ENCODE results near the gene DPM2.
A peak's percentile ranks its signal among the peaks of the same experiment; 100 is the strongest.

DPM2 gene

GRCh38 chr9:127947841-127948710 is 10.4 kb upstream of the DPM2 start:
- no peaks in the 10 kb centered on the region for H3K9me2 ChIP-seq (replicated peaks; ENCODE audit: control insufficient read depth, low read length)
- H3K4me2 ChIP-seq (ENCODE audit: low read length), result no peak overlapping the region
- H4K20me1 ChIP-seq (ENCODE audit: control insufficient read depth, insufficient read depth, low read depth, low read length), result peaks cover 9% of the 10 kb centered on the region
- H3K36me3 ChIP-seq (ENCODE audit: control insufficient read depth, low read length), result peaks cover 81% of the 10 kb centered on the region
- peaks cover 54% of the 10 kb centered on the region for H3K4me1 ChIP-seq (ENCODE audit: control insufficient read depth, low read length)
- no peak overlapping the region for H3K27ac ChIP-seq (ENCODE audit: low read depth, low read length)
- H3K79me2 ChIP-seq (ENCODE audit: control insufficient read depth, low read length), result peaks cover 61% of the 10 kb centered on the region
- H3K27me3 ChIP-seq (ENCODE audit: control insufficient read depth, low read length), result no peaks in the 10 kb centered on the region
- H3K4me3 ChIP-seq (ENCODE audit: low read length), result no peak overlapping the region
- TF ChIP-seq EZH2phosphoT487 (IDR thresholded peaks at IDR 0.05; ENCODE audit: borderline replicate concordance, low read length), result no peak
- TF ChIP-seq CTCF (IDR thresholded peaks at IDR 0.05; ENCODE audit: low read depth, low read length, poor library complexity, severe bottlenecking), result no peak
- no peaks in the 10 kb centered on the region for H3K9me3 ChIP-seq (ENCODE audit: control insufficient read depth, insufficient read depth, low read length)
- H3F3A ChIP-seq (ENCODE audit: control insufficient read depth, insufficient read depth), result peaks cover 4% of the 10 kb centered on the region

GRCh38 chr9:127946728-127947127 is 9.1 kb upstream of the DPM2 start:
- no peak overlapping the region for H3K4me3 ChIP-seq (ENCODE audit: low read length)
- peaks cover 4% of the 10 kb centered on the region; the same call in 1 of the 2 replicates for H4K20me1 ChIP-seq (ENCODE audit: control insufficient read depth, insufficient read depth, low read depth, low read length)
- H3K27me3 ChIP-seq (ENCODE audit: control insufficient read depth, low read length), result no peaks in the 10 kb centered on the region
- no peaks in the 10 kb centered on the region for H3K9me2 ChIP-seq (replicated peaks; ENCODE audit: control insufficient read depth, low read length)
- peak overlapping the region; percentile 7; the same call in 1 of the 2 replicates for H3K27ac ChIP-seq (ENCODE audit: low read depth, low read length)
- no peak overlapping the region for H3K4me2 ChIP-seq (ENCODE audit: low read length)
- H3K4me1 ChIP-seq (ENCODE audit: control insufficient read depth, low read length), result peaks cover 56% of the 10 kb centered on the region
- peaks cover 50% of the 10 kb centered on the region for H3K79me2 ChIP-seq (ENCODE audit: control insufficient read depth, low read length)
- H3F3A ChIP-seq (ENCODE audit: control insufficient read depth, insufficient read depth), result peaks cover 4% of the 10 kb centered on the region
- TF ChIP-seq CTCF (IDR thresholded peaks at IDR 0.05; ENCODE audit: low read depth, low read length, poor library complexity, severe bottlenecking) (no peak), EZH2phosphoT487 (IDR thresholded peaks at IDR 0.05; ENCODE audit: borderline replicate concordance, low read length) (no peak)
- no peaks in the 10 kb centered on the region for H3K9me3 ChIP-seq (ENCODE audit: control insufficient read depth, insufficient read depth, low read length)
- peaks cover 89% of the 10 kb centered on the region for H3K36me3 ChIP-seq (ENCODE audit: control insufficient read depth, low read length)

- Histone ChIP-seq H3K27ac (ENCODE audit: low read depth, low read length) (no peak overlapping the region), H3F3A (ENCODE audit: control insufficient read depth, insufficient read depth) (peaks cover 4% of the 10 kb centered on the region), H3K36me3 (ENCODE audit: control insufficient read depth, low read length) (peaks cover 92% of the 10 kb centered on the region), H3K79me2 (ENCODE audit: control insufficient read depth, low read length) (peaks cover 45% of the 10 kb centered on the region), H4K20me1 (ENCODE audit: control insufficient read depth, insufficient read depth, low read depth, low read length) (peaks cover 4% of the 10 kb centered on the region; the same call in 1 of the 2 replicates), H3K9me3 (ENCODE audit: control insufficient read depth, insufficient read depth, low read length) (no peaks in the 10 kb centered on the region), H3K4me1 (ENCODE audit: control insufficient read depth, low read length) (peaks cover 56% of the 10 kb centered on the region), H3K9me2 (replicated peaks; ENCODE audit: control insufficient read depth, low read length) (no peaks in the 10 kb centered on the region), H3K4me2 (ENCODE audit: low read length) (no peak overlapping the region), H3K4me3 (ENCODE audit: low read length) (no peak overlapping the region), H3K27me3 (ENCODE audit: control insufficient read depth, low read length) (no peaks in the 10 kb centered on the region)
- no peak for TF ChIP-seq EZH2phosphoT487 (IDR thresholded peaks at IDR 0.05; ENCODE audit: borderline replicate concordance, low read length)
- TF ChIP-seq CTCF (IDR thresholded peaks at IDR 0.05; ENCODE audit: low read depth, low read length, poor library complexity, severe bottlenecking), result no peak
Measured at GRCh38 chr9:127945942-127946341, 8.3 kb upstream of the DPM2 start.

All from DOHH2 (cell line).